Measurements from ENCODE around the gene MYL9. TPM values are rescaled to one million over a fixed set of nuclear protein-coding genes. Genes with fewer than 3 reads are reported as not detected.

The MYL9 gene
- total and polyA plus RNA-seq, 2 of the 4 experiments (the other 2 are of a cell fraction), result 97.5 to 425 TPM

GRCh38 chr20:36562724-36563123 is 21.4 kb downstream of the MYL9 start:
- no peak overlapping the region for H2BK5ac ChIP-seq (ENCODE audit: low read depth, low read length, poor library complexity, severe bottlenecking)
- ChIA-PET POLR2A (ENCODE audit: unreplicated experiment) (no interaction called here), CTCF (no interaction called here)
- H3K4ac ChIP-seq (ENCODE audit: low read depth, low read length), result no peak overlapping the region
- intact Hi-C loops (cut with micrococcal nuclease), result no loop called here
- H4K91ac ChIP-seq (ENCODE audit: insufficient read depth, low read depth, low read length), result no peak overlapping the region
- no peak overlapping the region for H3K9ac ChIP-seq (ENCODE audit: low read depth, low read length)
- no peaks in the 10 kb centered on the region for H3K27me3 ChIP-seq (ENCODE audit: control insufficient read depth, insufficient read depth, low read length)
- in situ Hi-C loops (cut with MboI; ENCODE audit: low sequenced_read_pairs), result no loop called here
- H3K18ac ChIP-seq (ENCODE audit: low read depth, low read length), result no peak overlapping the region
- H3K9me1 ChIP-seq (ENCODE audit: insufficient read depth, low read length), result peaks cover 4% of the 10 kb centered on the region; the same call in 1 of the 2 replicates
- H3K36me3 ChIP-seq (ENCODE audit: control insufficient read depth, insufficient read depth, low read length), result no peaks in the 10 kb centered on the region
- WGBS, 2 experiments (ENCODE audit: extremely low coverage in 2 of 2, insufficient read length in 1 of 2), result 33% methylated on average over 2 of the region's 2 CpGs; no CpG with 5 or more reads in 1 of the 2 experiments
- H3K4me1 ChIP-seq (ENCODE audit: control insufficient read depth, insufficient read depth, low read length), result no peaks in the 10 kb centered on the region
- no peak overlapping the region for H2BK15ac ChIP-seq (ENCODE audit: low read depth, low read length)
- H3K4me2 ChIP-seq (ENCODE audit: low read depth, low read length), result no peak overlapping the region
- dilution Hi-C loops (cut with HindIII; ENCODE audit: low sequenced_read_pairs, unreplicated experiment), result no loop called here
- H3K4me3 ChIP-seq (ENCODE audit: insufficient read depth, low read depth, low read length), result no peak overlapping the region
- no peak overlapping the region for H2AK9ac ChIP-seq (replicated peaks; ENCODE audit: low read depth, low read length, poor library complexity)
- H2BK120ac ChIP-seq (ENCODE audit: low read depth, low read length), result no peak overlapping the region
- H3K23ac ChIP-seq (ENCODE audit: low read depth, low read length), result no peak overlapping the region
- no peak overlapping the region for H2AK5ac ChIP-seq (ENCODE audit: low read depth, low read length)
- no peak overlapping the region for H3K14ac ChIP-seq (replicated peaks; ENCODE audit: low read depth, low read length)
- no peak overlapping the region for H3K27ac ChIP-seq (ENCODE audit: insufficient read depth, low read length)
- no peak overlapping the region for H4K8ac ChIP-seq (ENCODE audit: low read depth in 2 of 2, low read length in 2 of 2)
- no peaks in the 10 kb centered on the region for H3K79me1 ChIP-seq (ENCODE audit: low read depth in 1 of 2, low read length in 2 of 2)
- H3K56ac ChIP-seq (ENCODE audit: extremely low read depth, insufficient read depth, low read length), result no peak overlapping the region
- no peak for ATAC-seq (ENCODE audit: low read depth)
- no TSS peak for BruUV-seq (replicated peaks)
- no peak overlapping the region for H2BK20ac ChIP-seq (ENCODE audit: low read depth, low read length)
- H3K9me3 ChIP-seq (ENCODE audit: control insufficient read depth, insufficient read depth, low read length), result peaks cover 6% of the 10 kb centered on the region
- TF ChIP-seq, protein P1, sequence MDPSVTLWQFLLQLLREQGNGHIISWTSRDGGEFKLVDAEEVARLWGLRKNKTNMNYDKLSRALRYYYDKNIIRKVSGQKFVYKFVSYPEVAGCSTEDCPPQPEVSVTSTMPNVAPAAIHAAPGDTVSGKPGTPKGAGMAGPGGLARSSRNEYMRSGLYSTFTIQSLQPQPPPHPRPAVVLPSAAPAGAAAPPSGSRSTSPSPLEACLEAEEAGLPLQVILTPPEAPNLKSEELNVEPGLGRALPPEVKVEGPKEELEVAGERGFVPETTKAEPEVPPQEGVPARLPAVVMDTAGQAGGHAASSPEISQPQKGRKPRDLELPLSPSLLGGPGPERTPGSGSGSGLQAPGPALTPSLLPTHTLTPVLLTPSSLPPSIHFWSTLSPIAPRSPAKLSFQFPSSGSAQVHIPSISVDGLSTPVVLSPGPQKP (IDR thresholded peaks at IDR 0.05; ENCODE audit: borderline replicate concordance, low read depth, low read length), result no peak
- no peak for TF ChIP-seq POLR2A (IDR thresholded peaks at IDR 0.05; ENCODE audit: low read depth, low read length)
- TF ChIP-seq CEBPB (IDR thresholded peaks at IDR 0.05; ENCODE audit: low read depth, low read length), result no peak
- no peak for TF ChIP-seq RFX5 (IDR thresholded peaks at IDR 0.05; ENCODE audit: low read depth, low read length)
- TF ChIP-seq MXI1 (IDR thresholded peaks at IDR 0.05; ENCODE audit: borderline replicate concordance, low read depth, low read length), result no peak
- no peak for TF ChIP-seq SMC3 (IDR thresholded peaks at IDR 0.05; ENCODE audit: low read depth, low read length)
- no peak for TF ChIP-seq RCOR1 (IDR thresholded peaks at IDR 0.05; ENCODE audit: insufficient replicate concordance, low read length)
- no peak for TF ChIP-seq CTCF (conservative IDR thresholded peaks at IDR 0.05; ENCODE audit: low read depth, low read length)
- no peak for TF ChIP-seq BHLHE40 (IDR thresholded peaks at IDR 0.05; ENCODE audit: low read depth, low read length)
- TF ChIP-seq NFE2L2 (IDR thresholded peaks at IDR 0.05; ENCODE audit: low read depth, low read length), result no peak
- no peak for TF ChIP-seq MAZ (IDR thresholded peaks at IDR 0.05; ENCODE audit: borderline replicate concordance, low read depth, low read length)
- TF ChIP-seq USF2 (IDR thresholded peaks at IDR 0.05; ENCODE audit: low read depth, low read length), result no peak
- no peak for TF ChIP-seq CHD1 (IDR thresholded peaks at IDR 0.05; ENCODE audit: low read depth, low read length)
- no peak for TF ChIP-seq MAFK (IDR thresholded peaks at IDR 0.05; ENCODE audit: low read depth, low read length)
- no peak for TF ChIP-seq FOS (IDR thresholded peaks at IDR 0.05; ENCODE audit: low read depth, low read length)
- no peak for TF ChIP-seq RAD21 (IDR thresholded peaks at IDR 0.05; ENCODE audit: low read length)
- no peaks in the 10 kb centered on the region for H4K20me1 ChIP-seq (ENCODE audit: insufficient read depth, low read length)
- H4K5ac ChIP-seq (ENCODE audit: low read depth, low read length), result no peak overlapping the region
- DNase-seq, result no peak
- no peak overlapping the region for H2AFZ ChIP-seq (replicated peaks; ENCODE audit: low read length, poor library complexity)
